GM19351 (cell line): Measurements from ENCODE around the gene ABHD17B.

Source experiments
- ATAC-seq: cut with Tn5 transposase; IDR thresholded peaks from one replicate; pipeline ENCODE4 v1.9.1; 2021; ENCODE audit warnings: mild to moderate bottlenecking, moderate library complexity; ENCODE audit not compliant: unreplicated experiment

The ABHD17B gene

GRCh38 chr9:71879644-71880174 is 31.3 kb downstream of the ABHD17B start:
- no peak for ATAC-seq

- no peak for ATAC-seq
Observed at GRCh38 chr9:71878327-71879274, 32.4 kb downstream of the ABHD17B start.

DNA sequence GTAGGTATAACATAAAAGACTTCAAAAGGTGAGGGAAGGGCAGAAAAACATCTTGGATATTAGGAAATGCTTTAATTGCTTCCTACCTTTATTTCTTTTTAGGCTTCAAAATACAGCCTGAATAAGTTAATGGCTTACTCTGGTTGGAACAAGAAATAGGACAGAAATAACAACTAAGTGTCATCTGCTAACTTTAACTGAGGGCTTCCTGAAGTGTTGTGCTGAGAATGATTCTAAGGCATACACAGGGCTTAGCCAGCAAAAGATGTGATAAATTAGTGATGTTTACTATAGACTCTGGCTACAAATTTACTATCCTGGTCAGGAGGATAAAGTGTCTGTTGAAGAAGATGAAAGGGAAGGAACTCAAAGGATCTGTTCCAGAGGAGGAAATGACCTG is 34.2 kb downstream of the ABHD17B start:
- ATAC-seq, result no peak

- no peak for ATAC-seq
Observed at GRCh38 chr9:71876106-71876505, 34.9 kb downstream of the ABHD17B start.

- no peak for ATAC-seq
Observed at GRCh38 chr9:71875345-71875744, 35.6 kb downstream of the ABHD17B start.

- no peak for ATAC-seq
Observed at GRCh38 chr9:71863631-71864030, 47.4 kb downstream of the ABHD17B start.

GRCh38 chr9:71861618-71862017 is 49.4 kb downstream of the ABHD17B start:
- ATAC-seq, result no peak

DNA sequence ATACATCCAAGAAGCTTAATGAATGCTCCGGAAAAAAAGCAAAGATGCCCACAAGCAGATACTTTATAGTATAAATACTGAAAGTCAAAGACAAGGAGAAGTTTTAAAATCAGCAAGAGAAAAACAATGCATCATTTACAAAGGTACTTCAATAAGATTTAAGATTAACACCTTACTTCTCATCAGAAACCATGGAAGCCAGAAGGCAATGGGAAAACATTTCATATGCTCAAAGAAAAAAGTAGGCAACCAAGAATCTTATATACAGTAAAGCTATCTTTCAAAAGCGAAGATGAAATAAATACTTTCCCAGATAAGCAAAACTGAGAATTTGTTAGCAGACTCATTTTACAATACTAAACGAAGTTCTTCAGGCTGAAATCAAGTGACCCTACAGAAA is 51.1 kb downstream of the ABHD17B start:
- no peak for ATAC-seq

DNA sequence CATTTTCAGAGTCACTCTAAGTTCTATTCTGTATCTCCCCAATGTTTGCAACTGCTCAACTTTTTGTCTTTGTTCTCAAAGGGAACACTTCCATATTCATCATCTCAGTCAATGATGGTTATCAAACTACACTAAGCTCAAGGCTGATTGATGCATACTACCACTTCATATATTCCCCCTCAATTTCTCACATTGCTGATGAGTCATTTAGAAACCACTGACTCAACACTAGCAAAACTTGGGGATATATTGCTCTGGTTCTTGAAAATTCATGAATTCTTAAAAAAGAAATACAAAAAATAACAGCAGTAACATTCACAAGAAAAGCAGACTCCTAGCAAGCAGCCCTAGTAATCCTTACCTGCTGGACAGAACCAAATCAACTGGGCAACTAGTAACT is 52.2 kb downstream of the ABHD17B start:
- ATAC-seq, result peak; percentile 86

DNA sequence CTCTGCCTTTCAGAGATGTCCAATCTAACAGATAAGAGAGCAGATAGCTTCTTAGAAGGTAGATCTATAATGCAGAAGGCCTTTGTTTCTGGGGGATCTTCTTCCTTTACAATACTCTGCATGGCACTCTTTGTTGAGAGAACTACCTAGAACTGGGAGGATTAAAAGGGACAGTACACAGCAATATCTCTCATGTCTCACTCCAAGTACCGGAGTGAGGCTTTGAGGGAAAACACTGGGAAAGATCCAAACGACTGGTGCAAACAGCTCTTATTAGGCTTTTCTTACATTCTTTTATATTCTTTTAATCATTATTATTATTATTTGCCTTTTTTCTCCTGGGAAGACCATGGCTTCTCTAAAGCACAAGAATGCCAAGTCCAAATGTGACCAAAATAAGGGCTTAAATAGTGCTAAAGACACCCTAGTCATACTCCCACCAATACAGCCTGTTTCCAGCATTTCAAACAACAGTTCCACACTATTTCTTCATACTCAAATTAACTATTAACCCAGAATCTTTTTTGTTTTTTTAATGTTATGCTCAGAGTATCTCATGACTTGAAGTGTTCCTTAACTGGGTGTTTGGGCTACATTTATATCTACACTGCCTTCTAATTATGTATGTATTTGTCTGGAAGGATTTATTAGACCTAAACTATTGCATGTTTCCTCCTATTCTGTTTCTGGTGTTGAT is 52.7 kb downstream of the ABHD17B start:
- ATAC-seq, result no peak

DNA sequence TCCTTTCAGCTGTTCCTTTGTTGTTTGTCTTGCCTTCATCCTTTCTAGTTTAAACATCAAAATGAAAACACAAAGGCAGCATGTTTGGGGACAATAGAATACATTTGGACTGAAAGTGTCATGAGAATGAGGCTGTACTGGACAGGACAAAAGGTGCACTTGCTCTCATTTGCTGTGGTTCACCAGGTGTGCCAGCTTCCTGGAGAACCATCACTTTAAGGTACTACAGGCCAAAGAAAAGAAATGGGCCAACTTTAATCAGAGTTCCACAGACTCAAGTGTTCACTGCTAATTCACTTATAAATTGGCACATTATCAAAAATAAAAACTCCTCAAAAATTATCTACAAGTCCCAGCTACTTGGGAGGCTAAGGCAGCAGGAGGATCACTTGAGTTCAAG is 53.8 kb downstream of the ABHD17B start:
- ATAC-seq, result no peak

- ATAC-seq, result no peak
Observed at GRCh38 chr9:71854811-71855210, 56.2 kb downstream of the ABHD17B start.

GRCh38 chr9:71853084-71853483 is 57.9 kb downstream of the ABHD17B start:
- ATAC-seq, result no peak

- ATAC-seq, result no peak
Observed at GRCh38 chr9:71850996-71851395, 60.0 kb downstream of the ABHD17B start.

GRCh38 chr9:71847892-71848291 is 63.1 kb downstream of the ABHD17B start:
- no peak for ATAC-seq

DNA sequence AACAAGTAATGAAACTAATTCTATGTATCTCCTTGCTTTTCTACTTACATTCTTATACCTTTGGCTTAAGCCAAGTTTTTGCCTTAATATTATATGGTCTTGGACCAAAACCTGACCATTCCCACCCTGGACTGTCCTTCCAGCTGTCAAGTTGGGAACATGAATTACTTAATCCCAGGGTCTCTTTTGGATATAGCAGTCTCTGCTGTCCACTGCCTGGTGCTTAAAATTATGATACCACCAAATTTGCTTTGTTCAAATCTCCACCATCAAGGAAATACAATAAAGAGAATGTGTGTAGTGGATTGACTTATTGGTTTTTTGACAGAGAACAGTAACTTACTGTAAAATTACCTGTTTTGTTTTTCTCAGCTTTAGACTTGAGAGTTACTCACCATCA is 66.2 kb downstream of the ABHD17B start:
- no peak for ATAC-seq

GRCh38 chr9:71839668-71840067 is 71.3 kb downstream of the ABHD17B start:
- no peak for ATAC-seq

- ATAC-seq, result no peak
Observed at GRCh38 chr9:71835596-71835995, 75.4 kb downstream of the ABHD17B start.

DNA sequence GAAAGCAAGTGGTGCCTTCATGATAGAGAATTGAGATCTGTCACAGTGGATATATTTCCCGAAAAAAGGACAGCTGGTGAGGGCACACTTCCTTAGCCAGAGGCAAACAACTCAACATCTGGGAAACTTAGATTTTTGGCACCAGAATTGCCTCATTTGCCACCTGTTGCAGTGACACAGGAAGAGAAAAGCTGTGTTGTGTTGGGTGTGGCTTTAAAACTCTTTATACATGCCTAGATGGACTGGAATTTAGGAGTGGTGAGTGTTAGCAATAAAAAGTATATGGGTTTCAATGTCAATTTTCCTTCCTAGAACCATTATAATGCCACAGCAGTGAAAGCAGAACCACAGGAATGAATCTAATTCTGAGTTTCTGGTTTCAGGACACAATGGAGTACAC is 80.1 kb downstream of the ABHD17B start:
- no peak for ATAC-seq

DNA sequence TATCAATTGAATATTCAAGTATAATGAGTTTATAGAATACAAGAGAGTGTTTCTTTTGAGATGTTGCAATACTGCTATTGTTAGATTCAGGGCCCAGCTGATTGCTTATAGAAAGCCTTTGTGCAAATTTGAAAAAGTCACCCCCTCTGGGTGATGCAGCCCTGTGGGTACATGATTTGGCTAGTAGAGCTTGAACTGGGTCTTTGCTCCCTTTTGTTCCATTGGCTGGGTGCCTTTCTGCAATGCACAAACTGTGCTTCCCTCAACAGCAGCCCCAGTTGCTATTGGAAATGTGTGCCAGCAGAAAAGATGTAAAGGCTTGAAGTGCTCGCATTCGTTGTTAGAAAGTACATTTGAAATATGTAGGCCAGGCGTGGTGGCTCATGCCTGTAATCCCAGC is 80.8 kb downstream of the ABHD17B start:
- ATAC-seq, result no peak

- ATAC-seq, result no peak
Observed at GRCh38 chr9:71826279-71826678, 84.7 kb downstream of the ABHD17B start.

- ATAC-seq, result no peak
Observed at GRCh38 chr9:71824257-71824656, 86.7 kb downstream of the ABHD17B start.
